22Rv1 (cell line): Measurements from ENCODE around the gene QPRT.

ENCODE experiments used
- CTCF ChIP-seq: fragments of 450-650 bp; IDR thresholded peaks from 2 replicates; pipeline ENCODE4 v1.5.1; 2017; ENCODE audit warnings: mild to moderate bottlenecking
- ZFX ChIP-seq: fragments of 450-650 bp; IDR thresholded peaks from 2 replicates; pipeline ENCODE4 v1.6.1; 2017; ENCODE audit warnings: antibody characterized with exemption, borderline replicate concordance

- TF ChIP-seq CTCF, result no peak
- TF ChIP-seq ZFX, result no peak
Measured at GRCh38 chr16:29719063-29719462, 40.1 kb downstream of the QPRT start.
